IMR-90 (cell line): ENCODE measurements around the gene PIP4K2B.

Experiments
- BHLHE40 ChIP-seq: fragments of 150-350 bp; IDR thresholded peaks from 2 replicates; pipeline ENCODE4 v1.6.1; 2016; ENCODE audit warnings: mild to moderate bottlenecking, low read depth, low read length
- CEBPB ChIP-seq: IDR thresholded peaks from 2 replicates; pipeline ENCODE4 v1.6.1; 2012; ENCODE audit warnings: low read depth, low read length, improper control_type of control experiment
- CHD1 ChIP-seq: IDR thresholded peaks from 2 replicates; pipeline ENCODE4 v1.6.1; 2012; ENCODE audit warnings: low read depth, low read length, improper control_type of control experiment
- FOS ChIP-seq: fragments of 150-350 bp; IDR thresholded peaks from 2 replicates; pipeline ENCODE4 v1.6.1; 2016; ENCODE audit warnings: low read depth, low read length
- MAFK ChIP-seq: IDR thresholded peaks from 2 replicates; pipeline ENCODE4 v1.6.1; 2012; ENCODE audit warnings: low read depth, low read length, improper control_type of control experiment
- MXI1 ChIP-seq: IDR thresholded peaks from 2 replicates; pipeline ENCODE4 v1.6.1; 2012; ENCODE audit warnings: low read depth, mild to moderate bottlenecking, low read length, moderate library complexity, borderline replicate concordance
- POLR2A ChIP-seq: IDR thresholded peaks from 2 replicates; pipeline ENCODE4 v1.6.1; 2012; ENCODE audit warnings: mild to moderate bottlenecking, low read depth, low read length
- RAD21 ChIP-seq: IDR thresholded peaks from 2 replicates; pipeline ENCODE4 v1.6.1; 2012; ENCODE audit warnings: low read length, improper control_type of control experiment
- RFX5 ChIP-seq: IDR thresholded peaks from 2 replicates; pipeline ENCODE4 v1.8.0; 2012; ENCODE audit warnings: low read depth, mild to moderate bottlenecking, low read length, moderate library complexity
- SMC3 ChIP-seq: fragments of 150-350 bp; IDR thresholded peaks from 2 replicates; pipeline ENCODE4 v1.6.1; 2016; ENCODE audit warnings: low read depth, mild to moderate bottlenecking, antibody characterized with exemption, low read length, moderate library complexity
- USF2 ChIP-seq: fragments of 150-350 bp; IDR thresholded peaks from 2 replicates; pipeline ENCODE4 v1.6.1; 2017; ENCODE audit warnings: mild to moderate bottlenecking, antibody characterized with exemption, low read length, low read depth
- TF ChIP-seq, protein P1 (sequence below): conservative IDR thresholded peaks from 2 replicates; pipeline ENCODE4 v1.5.1; 2012; ENCODE audit warnings: mild to moderate bottlenecking, low read depth, low read length, improper control_type of control experiment

DNA sequence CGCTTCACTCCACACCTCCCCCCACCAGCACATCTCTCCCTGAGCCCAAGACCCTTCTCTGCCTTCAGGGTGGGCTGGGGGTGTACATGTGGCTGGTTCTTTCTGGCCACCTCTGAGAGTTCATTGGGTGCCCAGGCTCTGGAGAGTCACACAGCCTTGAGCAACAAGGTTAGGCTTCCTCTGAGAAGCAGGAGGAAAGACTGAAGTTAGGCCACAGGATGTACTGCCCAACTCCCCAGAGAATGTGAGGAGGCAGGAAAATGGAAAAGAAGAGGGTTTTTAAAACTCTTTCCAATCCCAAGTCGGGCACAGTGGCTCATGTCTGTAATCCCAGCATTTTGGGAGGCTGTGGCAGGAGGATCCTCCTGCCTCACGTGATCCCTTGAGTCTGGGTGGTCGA lies 58.5 kb downstream of the PIP4K2B start:
- TF ChIP-seq, protein P1, sequence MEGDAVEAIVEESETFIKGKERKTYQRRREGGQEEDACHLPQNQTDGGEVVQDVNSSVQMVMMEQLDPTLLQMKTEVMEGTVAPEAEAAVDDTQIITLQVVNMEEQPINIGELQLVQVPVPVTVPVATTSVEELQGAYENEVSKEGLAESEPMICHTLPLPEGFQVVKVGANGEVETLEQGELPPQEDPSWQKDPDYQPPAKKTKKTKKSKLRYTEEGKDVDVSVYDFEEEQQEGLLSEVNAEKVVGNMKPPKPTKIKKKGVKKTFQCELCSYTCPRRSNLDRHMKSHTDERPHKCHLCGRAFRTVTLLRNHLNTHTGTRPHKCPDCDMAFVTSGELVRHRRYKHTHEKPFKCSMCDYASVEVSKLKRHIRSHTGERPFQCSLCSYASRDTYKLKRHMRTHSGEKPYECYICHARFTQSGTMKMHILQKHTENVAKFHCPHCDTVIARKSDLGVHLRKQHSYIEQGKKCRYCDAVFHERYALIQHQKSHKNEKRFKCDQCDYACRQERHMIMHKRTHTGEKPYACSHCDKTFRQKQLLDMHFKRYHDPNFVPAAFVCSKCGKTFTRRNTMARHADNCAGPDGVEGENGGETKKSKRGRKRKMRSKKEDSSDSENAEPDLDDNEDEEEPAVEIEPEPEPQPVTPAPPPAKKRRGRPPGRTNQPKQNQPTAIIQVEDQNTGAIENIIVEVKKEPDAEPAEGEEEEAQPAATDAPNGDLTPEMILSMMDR, result no peak
- no peak for TF ChIP-seq USF2
- TF ChIP-seq MAFK, result no peak
- TF ChIP-seq SMC3, result no peak
- no peak for TF ChIP-seq RAD21
- no peak for TF ChIP-seq FOS
- TF ChIP-seq POLR2A, result no peak
- no peak for TF ChIP-seq MXI1
- no peak for TF ChIP-seq CHD1
- TF ChIP-seq BHLHE40, result no peak
- no peak for TF ChIP-seq CEBPB
- TF ChIP-seq RFX5, result no peak
